Pulmonary artery endothelial cell (primary cell): ENCODE data around the gene HOXC13. TPM values are rescaled to one million over a fixed set of nuclear protein-coding genes. Genes with fewer than 3 reads are reported as not detected.

Source experiments
- DNase-seq: peaks from one replicate; pipeline ENCODE4 v3.0.0-alpha.2; 2011; ENCODE audit warnings: low read depth, low spot score
- total RNA-seq: library from RNA; depleted of rRNA; stranded (reverse); fragments of >200 nt; gene quantifications from 2 replicates; pipeline ENCODE4 v1.2.3, GENCODE V29; 2014

The HOXC13 gene
- total RNA-seq, 1 donor from 2014 or later = not detected

GRCh38 chr12:53994264-53995001 lies 55.8 kb downstream of the HOXC13 start:
- no peak for DNase-seq

- no peak for DNase-seq
Measured at GRCh38 chr12:53995002-53995377, 56.4 kb downstream of the HOXC13 start.

- no peak for DNase-seq
Measured at GRCh38 chr12:53995378-53996239, 57.0 kb downstream of the HOXC13 start.

Other genes with a start within 250 kb of the HOXC13 start
- gene CALCOCO1, start 211.4 kb upstream of the HOXC13 start, total RNA-seq = 42.0 and 58.7 TPM in 2 replicates
- gene CISTR, start 186.9 kb upstream of the HOXC13 start, total RNA-seq = not detected in 2 replicates
- not detected in 2 replicates for gene HOXC12, start 16.1 kb downstream of the HOXC13 start, total RNA-seq
- not detected in 2 replicates for gene HOXC11, start 34.3 kb downstream of the HOXC13 start, total RNA-seq
- not detected in 2 replicates for gene HOTAIR, start 36.1 kb downstream of the HOXC13 start, total RNA-seq
- gene HOXC10, start 46.3 kb downstream of the HOXC13 start, total RNA-seq = not detected in 2 replicates
- not detected in 2 replicates for gene HOXC9, start 61.3 kb downstream of the HOXC13 start, total RNA-seq
- not detected in 2 replicates for gene HOXC8, start 70.2 kb downstream of the HOXC13 start, total RNA-seq
- gene HOXC6, start 89.6 kb downstream of the HOXC13 start, total RNA-seq = not detected in 2 replicates
- gene HOXC5, start 94.2 kb downstream of the HOXC13 start, total RNA-seq = not detected in 2 replicates
- gene HOXC4, start 115.0 kb downstream of the HOXC13 start, total RNA-seq = not detected in 2 replicates